HG03520 (cell line): ENCODE data around the gene GHITM.
"Not testable (repeated sequence)": the region's sequence is repeated elsewhere in the genome, so short reads cannot be mapped to it uniquely, and the experiment has no call there.

ENCODE experiments used
- ATAC-seq: cut with Tn5 transposase; IDR thresholded peaks from one replicate; pipeline ENCODE4 v1.9.1; 2021; ENCODE audit warnings: mild to moderate bottlenecking, moderate library complexity; ENCODE audit not compliant: unreplicated experiment

GHITM gene

GRCh38 chr10:84175436-84175835 lies 36.1 kb downstream of the GHITM start:
- no peak for ATAC-seq

- no peak for ATAC-seq
Observed at GRCh38 chr10:84176351-84176750, 37.0 kb downstream of the GHITM start.

GRCh38 chr10:84176836-84177474 lies 37.6 kb downstream of the GHITM start:
- ATAC-seq: no peak

- no peak for ATAC-seq
Observed at GRCh38 chr10:84177541-84178141, 38.3 kb downstream of the GHITM start.

GRCh38 chr10:84178160-84178609 lies 38.9 kb downstream of the GHITM start:
- no peak for ATAC-seq

- ATAC-seq: peak; percentile 90
Observed at GRCh38 chr10:84179059-84179710, 39.9 kb downstream of the GHITM start.

- ATAC-seq: not testable (repeated sequence)
Observed at GRCh38 chr10:84180386-84180785, 41.1 kb downstream of the GHITM start.

- ATAC-seq: no peak
Observed at GRCh38 chr10:84181631-84182030, 42.3 kb downstream of the GHITM start.

- no peak for ATAC-seq
Observed at GRCh38 chr10:84184517-84184916, 45.2 kb downstream of the GHITM start.

GRCh38 chr10:84185526-84186175 lies 46.3 kb downstream of the GHITM start:
- no peak for ATAC-seq

GRCh38 chr10:84188815-84189214 lies 49.5 kb downstream of the GHITM start:
- no peak for ATAC-seq

- ATAC-seq: no peak
Observed at GRCh38 chr10:84190621-84191020, 51.3 kb downstream of the GHITM start.

GRCh38 chr10:84191106-84191505 lies 51.8 kb downstream of the GHITM start:
- no peak for ATAC-seq

- ATAC-seq: no peak
Observed at GRCh38 chr10:84193327-84193726, 54.0 kb downstream of the GHITM start.

- no peak for ATAC-seq
Observed at GRCh38 chr10:84193846-84194423, 54.6 kb downstream of the GHITM start.

- ATAC-seq: peak; percentile 75
Observed at GRCh38 chr10:84194424-84195043, 55.2 kb downstream of the GHITM start, which contains the start of gene CDHR1. CDHR1 (plus strand) TSS chr10:84194537; CDS start chr10:84194761, 224 bp downstream.

- no peak for ATAC-seq
Observed at GRCh38 chr10:84195044-84195830, 55.9 kb downstream of the GHITM start.

- ATAC-seq: no peak
Observed at GRCh38 chr10:84196083-84196482, 56.8 kb downstream of the GHITM start.

GRCh38 chr10:84196941-84197340 lies 57.6 kb downstream of the GHITM start:
- ATAC-seq: no peak

- no peak for ATAC-seq
Observed at GRCh38 chr10:84197643-84198042, 58.3 kb downstream of the GHITM start.
